ENCODE results near the gene HMOX2. TPM values are rescaled to one million over a fixed set of nuclear protein-coding genes. Genes with fewer than 3 reads are reported as not detected.

Gene HMOX2
- total and polyA plus RNA-seq, 11 donors, result 60.6 to 250 (median 117) TPM

DNA sequence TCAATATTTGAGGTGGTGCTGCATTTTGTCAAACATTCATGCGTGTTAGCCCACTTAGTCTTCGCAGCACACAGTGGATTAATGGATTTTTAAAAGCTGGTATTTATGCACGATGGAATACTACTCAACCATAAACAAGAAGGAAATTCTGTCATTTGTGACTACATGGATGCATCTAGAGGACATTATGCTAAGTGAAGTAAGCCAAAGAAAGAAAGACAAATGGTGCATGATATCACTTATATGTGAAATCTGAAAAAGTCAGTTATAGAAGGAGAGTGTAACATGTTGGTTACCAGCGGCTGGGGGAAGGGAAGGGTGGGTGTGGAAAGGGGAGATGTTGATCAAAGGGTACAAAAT lies 23.0 kb downstream of the HMOX2 start:
- Histone ChIP-seq H3K36me3 (peaks cover 0 to 25% (median 12%) of the 10 kb centered on the region in 9 donors), H3K4me1 (peaks cover 3 to 80% (median 31%) of the 10 kb centered on the region in 12 donors), H3K27me3 (no peaks in the 10 kb centered on the region), H3K4me3 (no peak overlapping the region), H3K9me3 (no peaks in the 10 kb centered on the region), H3K27ac (peak overlapping the region in 1 of 12 donors; percentile 76)
- ATAC-seq, result no peak
- intact Hi-C loops (cut with DNase I), result no loop called here
- 96 to 100% (median 97%) methylated on average over 4 of the region's 4 CpGs for WGBS, 4 donors
- DNase-seq, result no peak
- TF ChIP-seq POLR2A (IDR thresholded peaks at IDR 0.05), result no peak
- TF ChIP-seq, protein P1, sequence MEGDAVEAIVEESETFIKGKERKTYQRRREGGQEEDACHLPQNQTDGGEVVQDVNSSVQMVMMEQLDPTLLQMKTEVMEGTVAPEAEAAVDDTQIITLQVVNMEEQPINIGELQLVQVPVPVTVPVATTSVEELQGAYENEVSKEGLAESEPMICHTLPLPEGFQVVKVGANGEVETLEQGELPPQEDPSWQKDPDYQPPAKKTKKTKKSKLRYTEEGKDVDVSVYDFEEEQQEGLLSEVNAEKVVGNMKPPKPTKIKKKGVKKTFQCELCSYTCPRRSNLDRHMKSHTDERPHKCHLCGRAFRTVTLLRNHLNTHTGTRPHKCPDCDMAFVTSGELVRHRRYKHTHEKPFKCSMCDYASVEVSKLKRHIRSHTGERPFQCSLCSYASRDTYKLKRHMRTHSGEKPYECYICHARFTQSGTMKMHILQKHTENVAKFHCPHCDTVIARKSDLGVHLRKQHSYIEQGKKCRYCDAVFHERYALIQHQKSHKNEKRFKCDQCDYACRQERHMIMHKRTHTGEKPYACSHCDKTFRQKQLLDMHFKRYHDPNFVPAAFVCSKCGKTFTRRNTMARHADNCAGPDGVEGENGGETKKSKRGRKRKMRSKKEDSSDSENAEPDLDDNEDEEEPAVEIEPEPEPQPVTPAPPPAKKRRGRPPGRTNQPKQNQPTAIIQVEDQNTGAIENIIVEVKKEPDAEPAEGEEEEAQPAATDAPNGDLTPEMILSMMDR (IDR thresholded peaks at IDR 0.05), result no peak

DNA sequence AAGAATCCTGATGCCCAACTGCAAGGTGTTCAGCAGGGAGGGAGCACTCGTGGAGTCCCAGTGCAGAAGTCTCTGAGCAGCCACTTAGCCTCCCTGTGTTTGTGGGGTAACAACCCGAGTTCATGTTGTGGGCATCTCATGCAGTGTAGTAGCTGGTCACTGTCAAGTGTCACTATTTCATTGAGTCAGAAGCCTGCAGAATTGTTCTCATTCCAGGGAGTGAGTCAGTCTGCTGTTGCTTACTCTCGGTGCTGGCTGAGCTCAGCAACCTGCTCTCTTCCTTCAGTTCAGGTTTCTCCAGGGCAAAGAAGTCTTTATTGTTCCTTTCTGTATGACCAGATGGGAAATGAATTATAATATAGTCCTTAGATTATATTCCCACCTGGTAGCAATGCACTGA lies 24.1 kb downstream of the HMOX2 start:
- no peaks in the 10 kb centered on the region for H3K27me3 ChIP-seq
- TF ChIP-seq, protein P1 (IDR thresholded peaks at IDR 0.05), result no peak
- TF ChIP-seq POLR2A (IDR thresholded peaks at IDR 0.05), result peak in 1 of 2 donors; percentile 35
- H3K27ac ChIP-seq, result peak overlapping the region in 11 of 12 donors; percentile 44 to 82 (median 74)
- H3K4me3 ChIP-seq, result peak overlapping the region in 4 of 12 donors; percentile 3 to 30 (median 14)
- intact Hi-C loops (cut with DNase I), result loop anchor here in 2 of 10 donors (10.0 kb wide), 2 partner anchors 85 to 455 kb away; partner anchors contain the start of gene SEC14L5 (in 1 of the 2)
- DNase-seq (no peak), ATAC-seq (peak; percentile 72 to 89 (median 88))
- WGBS, 4 donors, result 28 to 37% (median 30%) methylated on average over 3 of the region's 3 CpGs
- no peaks in the 10 kb centered on the region for H3K9me3 ChIP-seq
- H3K4me1 ChIP-seq, result peaks cover 3 to 71% (median 32%) of the 10 kb centered on the region in 12 donors
- peaks cover 0 to 25% (median 13%) of the 10 kb centered on the region in 9 donors for H3K36me3 ChIP-seq

DNA sequence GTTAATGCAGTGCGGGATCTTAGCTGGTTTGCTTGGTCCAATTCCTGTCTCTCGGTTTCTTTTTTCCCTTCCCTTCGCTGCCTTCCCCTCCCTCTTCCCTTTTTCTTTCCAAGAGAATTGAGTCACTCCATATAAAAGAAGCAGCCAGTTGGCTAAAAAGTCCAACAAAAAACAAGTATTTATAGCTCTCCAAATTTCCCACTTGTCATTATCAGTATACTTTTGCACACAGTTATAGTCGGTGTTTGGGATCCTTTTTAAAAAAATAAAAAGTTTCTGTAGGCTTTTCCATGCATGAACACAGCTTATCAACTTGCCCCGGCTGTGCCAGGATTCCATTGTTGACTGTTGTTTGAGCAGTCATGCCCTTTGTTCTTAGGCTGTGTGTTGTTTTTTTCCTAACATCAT lies 24.9 kb downstream of the HMOX2 start:
- Histone ChIP-seq H3K27me3 (no peaks in the 10 kb centered on the region), H3K36me3 (peaks cover 0 to 25% (median 15%) of the 10 kb centered on the region in 9 donors), H3K4me1 (peaks cover 3 to 68% (median 33%) of the 10 kb centered on the region in 12 donors), H3K27ac (peak overlapping the region in 11 of 12 donors; percentile 44 to 82 (median 74)), H3K9me3 (no peaks in the 10 kb centered on the region), H3K4me3 (peak overlapping the region in 7 of 12 donors; percentile 2 to 30 (median 7))
- ATAC-seq (peak; percentile 20 to 66 (median 54)), DNase-seq (no peak)
- TF ChIP-seq POLR2A (IDR thresholded peaks at IDR 0.05), result no peak
- TF ChIP-seq, protein P1 (IDR thresholded peaks at IDR 0.05), result no peak
- intact Hi-C loops (cut with DNase I), result loop anchor here in 2 of 10 donors (10.0 kb wide), 2 partner anchors 84 to 454 kb away; partner anchors contain the start of gene SEC14L5 (in 1 of the 2)
- WGBS, 4 donors, result 20 to 35% (median 24%) methylated on average over 5 of the region's 5 CpGs

DNA sequence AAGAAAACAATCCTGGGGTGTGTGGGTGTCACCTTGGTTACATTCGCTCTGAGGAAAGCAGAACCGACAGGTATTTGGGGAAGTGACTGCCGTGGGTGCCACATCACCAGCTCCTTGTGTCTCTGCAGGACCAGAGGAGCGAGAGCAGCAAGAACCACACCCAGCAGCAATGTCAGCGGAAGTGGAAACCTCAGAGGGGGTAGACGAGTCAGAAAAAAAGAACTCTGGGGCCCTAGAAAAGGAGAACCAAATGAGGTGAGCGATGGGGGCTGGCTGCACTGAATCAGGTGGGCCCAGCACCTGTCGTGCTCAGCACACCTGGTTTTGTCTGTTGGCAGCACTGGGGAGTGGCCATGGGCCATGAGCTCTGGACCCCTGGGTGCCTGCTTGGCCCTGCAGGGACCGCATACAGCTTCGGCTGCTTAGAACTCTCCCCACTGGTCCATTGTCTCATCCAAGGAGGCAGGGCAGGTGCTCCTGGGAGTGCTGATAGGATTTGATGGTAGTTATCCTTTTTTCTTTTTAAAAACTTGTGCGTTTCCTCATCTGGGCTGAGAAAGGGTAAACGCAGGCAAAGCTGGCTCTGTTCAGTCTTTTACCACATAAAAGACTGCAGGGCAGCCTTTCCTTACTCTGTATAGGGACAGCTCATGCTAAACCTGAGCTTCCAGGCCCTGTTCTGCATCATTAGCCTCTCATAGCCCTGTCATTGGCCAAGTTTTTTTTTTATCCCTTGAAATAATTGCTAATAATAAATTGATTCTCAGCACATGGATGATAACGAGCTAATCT lies 29.4 kb downstream of the HMOX2 start:
- Histone ChIP-seq H3K4me3 (peak overlapping the region in 1 of 12 donors; percentile 16), H3K27me3 (no peaks in the 10 kb centered on the region), H3K4me1 (peaks cover 0 to 53% (median 28%) of the 10 kb centered on the region in 12 donors), H3K27ac (peak overlapping the region in 5 of 12 donors; percentile 9 to 84 (median 38)), H3K36me3 (peaks cover 0 to 53% (median 41%) of the 10 kb centered on the region in 9 donors), H3K9me3 (no peaks in the 10 kb centered on the region)
- intact Hi-C loops (cut with DNase I), result loop anchor here (1.0 to 10.0 kb wide), 9 partner anchors 37 to 452 kb away; partner anchors contain the start of gene SEC14L5 (in 2 of the 10)
- DNase-seq (peak in 1 of 5 donors; percentile 39), ATAC-seq (peak in 1 of 4 donors; percentile 16)
- no peak for TF ChIP-seq POLR2A (IDR thresholded peaks at IDR 0.05)
- TF ChIP-seq, protein P1 (IDR thresholded peaks at IDR 0.05), result no peak
- 79 to 87% (median 81%) methylated on average over 13 of the region's 13 CpGs for WGBS, 4 donors

All from heart left ventricle (tissue), 16 donors.